Activated CD4-positive, alpha-beta T cell treated with anti-CD3 and anti-CD28 coated beads, Interleukin-10, Interleukin-2, amounts not matched to agents 100 ng/mL and 50 ng/mL, durations not matched to agents 16 hours and 8 hours (primary cell): ENCODE results near the gene SLC10A3.

Experiments used
- DNase-seq: peaks from one replicate; pipeline ENCODE4 v3.0.0-alpha.2; 2020

Gene SLC10A3

GRCh38 chrX:154437971-154438893 is 52.2 kb downstream of the SLC10A3 start:
- no peak for DNase-seq
